ENCODE data around the gene PRDM11. TPM values are rescaled to one million over a fixed set of nuclear protein-coding genes. Genes with fewer than 3 reads are reported as not detected.
A peak's percentile ranks its signal among the peaks of the same experiment; 100 is the strongest.

The PRDM11 gene
- total RNA-seq, 1 donor from 2014 or later: 13.1 TPM

DNA sequence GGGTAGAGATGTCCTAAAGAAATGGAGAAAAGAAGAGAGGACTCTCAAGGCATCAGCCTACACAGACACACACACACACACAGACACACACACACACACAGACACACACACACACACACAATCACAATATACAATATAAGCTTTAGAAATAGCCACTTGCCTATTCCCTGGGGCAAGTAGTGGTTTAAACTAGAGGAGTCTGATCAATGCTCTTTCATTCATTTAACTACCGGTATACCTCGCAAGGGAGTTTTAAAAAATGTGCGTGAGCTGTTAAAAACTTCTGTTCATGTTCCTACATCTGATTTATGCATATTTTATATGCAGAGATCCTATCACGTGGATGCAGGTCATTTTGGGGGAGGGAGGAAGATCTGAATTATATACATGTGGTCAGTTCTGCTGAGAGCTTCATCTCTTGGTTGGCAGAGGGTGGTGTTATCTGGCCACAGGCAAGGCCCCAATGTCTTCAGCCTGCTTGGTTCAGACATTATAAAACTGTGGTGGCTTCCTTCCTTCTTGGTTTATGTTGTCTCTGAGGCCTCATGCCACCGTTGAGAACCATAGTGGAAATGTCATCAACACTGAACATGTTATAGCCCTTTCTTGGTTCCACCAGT is 83.1 kb downstream of the PRDM11 start:
- Mint-ChIP-seq H3K4me1 (peaks cover 6% of the 10 kb centered on the region), H3K9me3 (no peaks in the 10 kb centered on the region), H3K27ac (ENCODE audit: unreplicated experiment) (no peak overlapping the region), H3K4me3 (no peak overlapping the region), H3K36me3 (ENCODE audit: low read depth) (peaks cover 21% of the 10 kb centered on the region), H3K27me3 (ENCODE audit: low read depth) (no peaks in the 10 kb centered on the region)
- TF ChIP-seq, protein P1, sequence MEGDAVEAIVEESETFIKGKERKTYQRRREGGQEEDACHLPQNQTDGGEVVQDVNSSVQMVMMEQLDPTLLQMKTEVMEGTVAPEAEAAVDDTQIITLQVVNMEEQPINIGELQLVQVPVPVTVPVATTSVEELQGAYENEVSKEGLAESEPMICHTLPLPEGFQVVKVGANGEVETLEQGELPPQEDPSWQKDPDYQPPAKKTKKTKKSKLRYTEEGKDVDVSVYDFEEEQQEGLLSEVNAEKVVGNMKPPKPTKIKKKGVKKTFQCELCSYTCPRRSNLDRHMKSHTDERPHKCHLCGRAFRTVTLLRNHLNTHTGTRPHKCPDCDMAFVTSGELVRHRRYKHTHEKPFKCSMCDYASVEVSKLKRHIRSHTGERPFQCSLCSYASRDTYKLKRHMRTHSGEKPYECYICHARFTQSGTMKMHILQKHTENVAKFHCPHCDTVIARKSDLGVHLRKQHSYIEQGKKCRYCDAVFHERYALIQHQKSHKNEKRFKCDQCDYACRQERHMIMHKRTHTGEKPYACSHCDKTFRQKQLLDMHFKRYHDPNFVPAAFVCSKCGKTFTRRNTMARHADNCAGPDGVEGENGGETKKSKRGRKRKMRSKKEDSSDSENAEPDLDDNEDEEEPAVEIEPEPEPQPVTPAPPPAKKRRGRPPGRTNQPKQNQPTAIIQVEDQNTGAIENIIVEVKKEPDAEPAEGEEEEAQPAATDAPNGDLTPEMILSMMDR (conservative IDR thresholded peaks at IDR 0.05): no peak
- no peak for DNase-seq (ENCODE audit: low read depth, low spot score)

DNA sequence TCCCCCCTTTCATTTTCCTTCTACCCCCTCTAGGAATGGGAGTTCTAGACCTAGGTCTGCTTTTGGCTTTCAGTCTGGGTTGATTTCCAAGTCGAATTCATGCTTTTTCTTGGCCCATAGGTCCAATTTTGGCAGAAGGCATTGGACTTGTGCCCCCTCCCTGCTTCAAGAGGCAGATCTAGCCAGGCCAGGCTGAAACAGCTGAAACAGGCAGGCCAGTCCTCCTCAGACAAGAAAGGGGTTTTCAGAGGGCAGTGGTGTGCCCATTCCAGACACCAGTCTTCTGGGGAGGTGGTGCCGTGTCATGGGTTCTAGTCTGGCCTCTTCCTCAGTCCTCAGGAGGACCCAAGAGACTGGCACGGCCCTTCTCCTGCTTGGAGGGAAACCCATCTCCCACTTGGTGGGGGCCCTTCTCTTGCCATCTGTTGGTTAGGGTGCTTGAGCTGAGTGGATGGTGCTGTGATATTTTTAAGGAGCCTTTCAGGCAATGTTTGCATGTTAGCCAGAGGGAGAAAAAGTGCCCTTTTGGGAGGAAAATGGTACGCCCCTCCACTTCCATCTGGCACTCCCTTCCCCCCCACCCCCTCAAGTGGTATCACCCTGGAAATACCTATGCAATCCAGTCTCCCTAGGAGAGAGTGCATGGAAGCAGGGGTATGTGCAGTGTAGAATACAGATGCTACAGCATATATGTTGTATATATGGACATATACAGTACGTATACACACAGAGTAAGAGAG is 86.1 kb downstream of the PRDM11 start:
- TF ChIP-seq, protein P1 (conservative IDR thresholded peaks at IDR 0.05): no peak
- no peak for DNase-seq (ENCODE audit: low read depth, low spot score)
- peaks cover 4% of the 10 kb centered on the region for H3K36me3 Mint-ChIP-seq (ENCODE audit: low read depth)
- H3K4me3 Mint-ChIP-seq: no peak overlapping the region
- no peak overlapping the region for H3K27ac Mint-ChIP-seq (ENCODE audit: unreplicated experiment)
- H3K4me1 Mint-ChIP-seq: peaks cover 6% of the 10 kb centered on the region
- H3K27me3 Mint-ChIP-seq (ENCODE audit: low read depth): peaks cover 20% of the 10 kb centered on the region
- no peaks in the 10 kb centered on the region for H3K9me3 Mint-ChIP-seq

DNA sequence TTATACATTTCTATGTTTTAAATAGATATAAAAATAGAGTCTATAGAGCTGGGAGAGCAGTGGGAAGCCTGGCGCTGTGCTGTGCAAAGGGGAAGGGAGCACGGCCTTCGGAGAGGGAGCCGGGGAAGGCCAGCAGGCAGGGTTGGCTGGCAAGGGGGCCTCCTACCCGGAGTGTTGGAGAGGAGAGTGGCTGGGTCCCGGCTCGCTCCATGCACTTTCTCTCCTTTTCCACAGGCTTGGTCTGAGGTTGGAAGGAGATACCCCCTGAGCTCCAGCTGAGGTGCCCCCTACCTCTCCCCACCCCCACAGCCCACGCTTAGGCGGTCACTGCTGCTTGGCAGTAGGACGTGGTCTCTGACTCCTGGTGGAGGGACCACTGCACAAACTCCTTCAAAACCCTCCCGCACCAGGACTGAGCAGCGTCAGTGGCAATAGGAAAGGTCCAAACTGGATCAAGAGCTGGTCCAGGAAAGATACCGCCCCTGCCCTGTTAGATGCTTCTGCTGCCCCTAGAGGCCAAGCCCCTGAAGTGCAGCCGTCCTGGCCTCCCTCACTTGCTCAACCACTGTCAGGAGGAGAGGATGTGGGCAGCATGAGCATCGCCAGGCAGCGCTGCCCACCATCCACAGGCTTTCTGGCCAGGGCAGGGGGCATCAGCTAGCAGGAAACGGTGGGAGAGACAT is 86.8 kb downstream of the PRDM11 start:
- peak; percentile 79 for DNase-seq (ENCODE audit: low read depth, low spot score)
- Mint-ChIP-seq H3K9me3 (no peaks in the 10 kb centered on the region), H3K4me1 (peaks cover 6% of the 10 kb centered on the region), H3K27ac (ENCODE audit: unreplicated experiment) (no peak overlapping the region), H3K4me3 (no peak overlapping the region), H3K27me3 (ENCODE audit: low read depth) (peaks cover 28% of the 10 kb centered on the region), H3K36me3 (ENCODE audit: low read depth) (no peaks in the 10 kb centered on the region)
- TF ChIP-seq, protein P1 (conservative IDR thresholded peaks at IDR 0.05): peak; percentile 81

DNA sequence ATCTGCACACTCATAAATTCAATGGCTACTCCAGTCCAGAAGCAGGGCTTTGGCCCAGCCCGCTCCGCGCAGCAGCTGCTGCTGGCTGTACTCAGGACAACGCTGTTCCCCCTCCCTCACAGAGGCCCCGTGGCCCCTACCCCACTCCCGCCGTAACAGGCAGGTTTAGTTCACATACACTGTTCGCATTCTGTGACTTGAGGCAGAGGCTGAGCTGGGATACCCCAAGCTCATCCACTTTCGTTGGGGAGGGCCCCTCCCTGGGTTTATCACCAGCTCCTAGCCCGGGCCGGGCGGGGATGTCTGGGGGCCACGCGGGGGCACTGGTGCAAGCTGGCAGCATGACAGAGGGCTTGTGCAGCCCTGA is 87.3 kb downstream of the PRDM11 start:
- Mint-ChIP-seq H3K36me3 (ENCODE audit: low read depth) (no peaks in the 10 kb centered on the region), H3K9me3 (no peaks in the 10 kb centered on the region), H3K27me3 (ENCODE audit: low read depth) (peaks cover 32% of the 10 kb centered on the region), H3K27ac (ENCODE audit: unreplicated experiment) (no peak overlapping the region), H3K4me3 (no peak overlapping the region), H3K4me1 (peaks cover 6% of the 10 kb centered on the region)
- TF ChIP-seq, protein P1 (conservative IDR thresholded peaks at IDR 0.05): peak; percentile 3
- no peak for DNase-seq (ENCODE audit: low read depth, low spot score)

DNA sequence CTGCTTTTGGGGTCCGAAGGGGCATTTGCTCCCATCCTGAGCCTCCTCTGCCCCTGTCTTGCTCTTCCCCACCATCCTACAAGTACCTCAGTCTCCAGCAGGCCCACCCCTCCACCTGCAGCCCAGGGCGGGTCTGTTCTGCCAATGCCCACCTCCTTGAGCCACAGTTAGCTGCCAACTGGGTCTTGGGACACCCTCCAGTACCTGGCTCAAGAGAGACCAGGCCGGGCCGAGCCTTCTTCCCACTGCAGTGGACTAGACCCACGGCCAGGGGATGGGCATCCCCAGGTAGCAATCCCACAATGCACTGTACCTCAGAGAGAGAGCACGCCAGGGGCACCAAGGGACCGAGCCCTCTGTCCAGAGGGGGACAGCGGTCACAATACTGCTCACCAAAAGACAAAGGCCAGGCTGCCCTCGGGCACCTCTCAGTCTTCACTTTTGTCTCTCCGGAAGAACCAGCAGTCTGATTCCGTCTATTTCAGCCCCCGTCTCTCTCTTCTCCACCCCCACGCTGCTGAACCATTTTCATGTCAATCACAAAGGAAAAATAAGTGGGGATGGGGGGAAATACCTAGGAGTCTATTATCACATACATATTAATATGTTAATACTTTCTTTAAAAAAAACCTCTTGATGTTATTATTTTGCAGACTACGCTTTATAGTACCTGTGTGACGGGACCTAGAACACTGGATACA is 88.0 kb downstream of the PRDM11 start:
- Mint-ChIP-seq H3K27ac (ENCODE audit: unreplicated experiment) (no peak overlapping the region), H3K36me3 (ENCODE audit: low read depth) (no peaks in the 10 kb centered on the region), H3K9me3 (no peaks in the 10 kb centered on the region), H3K27me3 (ENCODE audit: low read depth) (peaks cover 35% of the 10 kb centered on the region), H3K4me1 (peaks cover 2% of the 10 kb centered on the region), H3K4me3 (no peak overlapping the region)
- TF ChIP-seq, protein P1 (conservative IDR thresholded peaks at IDR 0.05): no peak
- DNase-seq (ENCODE audit: low read depth, low spot score): no peak

Measured in neural crest cell (in vitro differentiated cells).